Pulmonary artery endothelial cell (primary cell): ENCODE results near the gene MYO1A. TPM values are rescaled to one million over a fixed set of nuclear protein-coding genes. Genes with fewer than 3 reads are reported as not detected.
"Not testable (repeated sequence)": the region's sequence is repeated elsewhere in the genome, so short reads cannot be mapped to it uniquely, and the experiment has no call there.

Experiments used
- DNase-seq: peaks from one replicate; pipeline ENCODE4 v3.0.0-alpha.2; 2011; ENCODE audit warnings: low read depth, low spot score
- total RNA-seq: library from RNA; depleted of rRNA; stranded (reverse); fragments of >200 nt; gene quantifications from 2 replicates; pipeline ENCODE4 v1.2.3, GENCODE V29; 2014

Gene MYO1A
- total RNA-seq, 1 donor from 2014 or later = under 0.01 TPM

DNA sequence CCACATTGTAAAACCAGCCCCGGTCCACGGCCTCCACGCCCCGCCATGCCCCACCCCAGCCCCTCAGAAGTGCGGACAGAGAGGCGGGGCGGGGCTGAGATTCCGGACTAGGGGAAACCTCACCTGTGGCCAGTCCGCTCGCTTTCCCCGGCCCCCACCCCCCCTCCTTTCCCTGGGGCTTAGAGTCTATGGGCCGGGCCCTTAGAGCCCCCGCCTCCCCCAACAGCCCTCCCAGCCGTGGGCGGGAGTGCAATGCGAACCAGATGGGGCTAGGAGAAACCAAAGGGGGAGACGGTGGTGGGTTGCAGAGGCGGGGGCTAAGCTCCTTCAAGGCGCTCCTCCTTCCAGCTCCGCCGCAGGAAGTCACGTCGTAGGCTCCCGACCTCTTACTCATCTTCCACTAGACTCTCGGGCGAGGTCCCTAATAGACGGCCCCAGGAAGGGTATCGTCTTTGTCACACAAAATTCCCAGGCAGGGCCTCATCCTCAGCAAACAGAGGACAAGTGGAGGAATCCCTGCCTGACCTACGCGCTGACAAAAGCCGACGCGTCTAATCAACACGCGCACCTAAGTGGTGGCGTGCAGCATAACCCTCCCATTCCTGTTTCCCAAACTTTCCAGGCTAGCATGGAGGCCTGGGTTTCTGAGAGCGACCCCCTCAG lies 37.9 kb upstream of the MYO1A start:
- no peak for DNase-seq

DNA sequence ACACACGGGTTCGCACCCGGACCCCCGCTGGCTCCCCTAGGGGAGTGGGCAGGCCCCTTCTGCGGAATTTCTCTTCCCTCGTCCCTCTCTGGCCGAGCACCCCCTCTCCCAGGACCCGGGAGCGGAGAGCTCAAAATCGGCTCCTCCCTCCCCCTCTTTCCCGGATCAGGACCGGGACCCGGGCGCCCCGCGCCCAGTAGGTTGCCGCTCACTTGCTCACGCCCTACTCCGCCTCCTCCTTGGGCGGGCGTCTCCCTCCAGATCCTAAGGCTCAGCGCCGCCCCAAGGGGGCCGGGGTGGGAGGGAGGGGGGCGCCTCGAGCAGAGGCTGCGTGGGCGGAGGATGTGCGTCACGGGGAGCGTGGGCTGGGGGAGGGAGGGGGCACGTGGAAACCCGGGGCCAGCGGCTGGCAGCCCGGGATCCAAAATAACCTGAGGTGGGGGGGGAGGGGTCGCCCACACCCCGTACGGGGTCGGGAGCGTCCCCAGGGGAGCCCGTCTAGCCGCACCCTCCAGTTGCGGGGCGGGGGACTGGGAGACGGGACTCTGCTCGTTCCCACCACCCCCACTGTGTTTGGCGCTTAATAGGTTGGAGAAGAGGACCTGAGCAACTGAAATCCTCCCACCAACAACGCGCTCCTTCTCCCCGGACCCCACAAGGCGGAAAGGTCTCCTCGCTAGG lies 37.2 kb upstream of the MYO1A start:
- DNase-seq = no peak

DNA sequence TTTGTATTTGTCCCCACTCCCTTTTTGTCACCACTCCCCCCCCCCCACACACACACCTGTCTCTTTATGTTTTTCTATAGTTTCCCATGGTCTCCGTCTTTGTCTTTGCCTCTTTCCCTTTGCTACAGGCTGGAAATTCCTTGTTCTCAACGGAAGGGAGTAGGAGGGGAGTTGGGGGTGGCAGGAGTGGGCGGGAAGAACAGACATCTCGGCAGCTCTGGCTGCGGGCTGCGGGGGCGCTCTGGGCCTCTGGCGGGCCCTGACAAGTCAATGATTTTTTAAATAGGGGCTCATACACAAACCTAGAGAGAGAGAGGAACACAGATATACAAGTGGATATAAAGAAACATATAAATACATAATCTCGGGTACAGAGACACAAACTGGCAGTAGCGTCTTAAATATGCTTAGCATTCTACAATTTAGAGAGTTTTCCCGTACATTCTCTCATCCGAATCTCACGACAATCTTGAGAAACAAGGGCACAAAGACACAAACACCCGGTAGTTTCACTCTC lies 36.6 kb upstream of the MYO1A start:
- DNase-seq = no peak

- DNase-seq = no peak
These were observed 36.1 kb upstream of the MYO1A start for GRCh38 chr12:57085999-57086492.

GRCh38 chr12:57080855-57081254 lies 30.9 kb upstream of the MYO1A start:
- DNase-seq = no peak

GRCh38 chr12:57079821-57080220 lies 29.9 kb upstream of the MYO1A start:
- no peak for DNase-seq

- DNase-seq = peak; percentile 100
These were observed 28.8 kb upstream of the MYO1A start, which contains the start of gene NEMP1 for GRCh38 chr12:57078519-57079404. NEMP1 (minus strand) TSS chr12:57078791; CDS start chr12:57078745, 46 bp downstream.

DNA sequence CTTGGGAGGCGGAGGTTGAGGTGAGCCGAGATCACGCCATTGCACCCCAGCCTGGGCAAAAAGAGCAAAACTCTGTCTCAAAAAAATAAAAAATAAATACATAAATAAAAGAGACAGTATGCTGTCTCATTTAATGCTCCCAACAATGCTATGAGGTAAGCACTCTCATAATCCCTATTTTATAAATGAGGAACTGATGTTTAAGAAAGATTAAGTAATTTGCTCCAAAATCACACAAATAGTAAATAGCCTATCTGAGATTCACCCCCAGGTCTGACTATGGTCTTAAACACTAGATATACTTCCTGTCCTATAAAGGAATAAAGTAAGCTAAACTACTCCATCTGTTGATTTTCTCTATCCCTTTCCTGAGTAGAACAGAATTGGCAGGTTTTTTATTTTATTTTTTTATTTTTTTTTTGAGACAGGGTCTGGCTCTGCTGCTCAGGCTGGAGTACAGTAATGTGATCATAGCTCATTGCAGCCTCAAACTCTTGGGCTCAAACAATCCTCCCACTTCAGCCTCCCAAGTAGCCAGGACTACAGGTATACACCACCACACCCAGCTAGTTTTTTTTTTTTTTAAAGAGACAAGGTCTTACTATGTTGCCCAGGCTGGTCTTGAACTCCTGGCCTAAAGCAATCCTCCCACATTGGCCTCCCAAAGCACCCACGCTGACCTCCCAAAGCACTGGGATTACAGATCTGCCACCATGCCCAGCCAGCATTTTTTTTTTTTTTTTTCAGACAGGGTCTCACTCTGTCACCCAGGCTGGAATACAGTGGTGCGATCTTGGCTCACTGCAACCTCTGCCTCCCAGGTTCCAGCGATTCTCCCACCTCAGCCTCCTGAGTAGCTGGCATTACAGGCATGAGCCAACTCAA lies 23.9 kb upstream of the MYO1A start:
- not testable (repeated sequence) for DNase-seq

DNA sequence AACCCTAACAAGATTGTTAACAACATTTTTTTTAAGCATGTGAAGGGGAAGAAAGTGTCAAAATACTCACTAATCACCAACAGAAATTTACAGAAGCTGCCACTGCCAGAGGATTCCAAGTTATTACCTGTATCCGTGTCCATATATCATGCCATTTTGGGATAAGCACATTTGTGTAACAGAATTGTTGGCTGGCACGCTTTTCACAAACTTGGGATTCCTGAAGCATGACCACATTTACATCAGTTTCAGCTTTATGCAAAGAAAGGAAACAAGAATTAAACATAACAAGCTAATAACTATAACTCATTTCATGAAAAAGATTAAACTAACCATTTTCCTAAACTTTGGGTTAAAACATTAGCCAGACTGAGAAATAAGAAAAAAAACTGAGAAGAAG lies 22.7 kb upstream of the MYO1A start:
- DNase-seq = no peak

DNA sequence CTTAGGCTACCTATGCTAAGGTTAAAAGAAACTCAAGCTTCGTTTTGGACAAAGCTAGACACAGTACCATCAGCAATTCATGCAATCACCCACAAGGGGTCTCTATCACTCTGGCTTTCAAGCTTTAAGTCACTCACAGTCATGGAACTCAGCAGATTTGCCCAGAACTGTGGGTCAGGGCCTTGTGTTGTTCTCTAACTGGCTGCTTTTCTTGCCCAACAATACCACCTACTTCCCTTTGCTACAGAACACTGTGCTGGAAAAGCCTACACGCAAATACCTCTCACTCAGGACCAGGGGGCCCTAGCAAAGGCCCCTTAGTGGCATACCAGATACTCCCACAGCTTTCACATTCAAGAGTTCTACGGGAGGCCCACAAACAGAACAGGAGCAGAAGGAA lies 19.6 kb upstream of the MYO1A start:
- DNase-seq = peak; percentile 66

- DNase-seq = no peak
These were observed 16.3 kb upstream of the MYO1A start for GRCh38 chr12:57066245-57066644.

- DNase-seq = no peak
These were observed 14.2 kb upstream of the MYO1A start for GRCh38 chr12:57063991-57064685.

DNA sequence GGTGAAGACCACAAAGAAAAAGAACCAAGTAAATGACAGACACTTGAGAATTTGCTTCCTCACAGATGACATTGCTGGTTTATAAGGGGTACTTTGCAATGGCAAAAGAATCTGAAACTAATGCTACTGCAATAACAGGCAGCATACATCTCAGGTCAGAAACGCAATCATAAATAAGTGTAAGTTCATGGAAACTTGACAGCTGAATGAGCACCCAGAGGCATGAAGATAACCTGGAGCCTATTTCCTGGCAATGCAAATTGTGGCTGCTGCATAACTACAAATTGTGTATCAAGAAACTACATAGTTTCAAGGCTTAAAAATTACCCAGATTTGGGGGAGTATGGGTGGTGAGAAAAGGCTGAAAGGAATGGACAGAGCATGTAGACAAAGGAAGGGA lies 8.5 kb upstream of the MYO1A start:
- DNase-seq = no peak

GRCh38 chr12:57057067-57057751 lies 7.3 kb upstream of the MYO1A start:
- DNase-seq = no peak

GRCh38 chr12:57055824-57056223 lies 5.9 kb upstream of the MYO1A start:
- DNase-seq = no peak

GRCh38 chr12:57053901-57054300 lies 4.0 kb upstream of the MYO1A start:
- DNase-seq = not testable (repeated sequence)

DNA sequence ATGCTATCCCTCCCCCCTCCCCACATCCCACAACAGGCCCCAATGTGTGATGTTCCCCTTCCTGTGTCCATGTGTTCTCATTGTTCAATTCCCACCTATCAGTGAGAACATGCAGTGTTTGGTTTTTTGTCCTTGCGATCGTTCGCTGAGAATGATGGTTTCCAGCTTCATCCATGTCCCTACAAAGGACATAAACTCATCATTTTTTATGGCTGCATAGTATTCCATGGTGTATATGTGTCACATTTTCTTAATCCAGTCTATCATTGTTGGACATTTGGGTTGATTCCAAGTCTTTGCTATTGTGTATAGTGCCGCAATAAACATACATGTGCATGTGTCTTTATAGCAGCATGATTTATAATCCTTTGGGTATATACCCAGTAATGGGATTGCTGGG lies 3.2 kb upstream of the MYO1A start:
- not testable (repeated sequence) for DNase-seq

GRCh38 chr12:57051011-57051410 lies 1.1 kb upstream of the MYO1A start:
- no peak for DNase-seq

DNA sequence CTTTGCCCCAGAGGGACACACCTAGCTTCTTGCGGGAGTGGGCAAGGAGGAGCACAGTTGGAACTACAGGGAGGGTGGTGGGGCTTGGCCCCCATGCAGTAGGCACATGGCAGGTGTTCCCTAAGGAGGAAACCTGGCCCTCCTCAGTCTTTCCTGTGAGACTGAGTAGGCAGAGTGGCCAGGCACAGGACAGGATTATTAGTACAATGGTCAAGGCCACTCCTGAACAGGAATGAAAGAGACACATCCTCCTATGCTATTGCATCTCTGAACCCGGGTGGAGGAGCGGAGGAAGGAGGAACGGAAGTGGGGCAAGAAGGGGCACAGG lies 846 bp downstream of the MYO1A start:
- DNase-seq = no peak
